NCI-H2029 (cell line): ENCODE results near the gene PGAM4.
"Not testable (repeated sequence)": the region's sequence is repeated elsewhere in the genome, so short reads cannot be mapped to it uniquely, and the experiment has no call there.

Experiments used
- DNase-seq: peaks from one replicate; lab custom pipeline; 2025; lab: John Stamatoyannopoulos, UW

Gene PGAM4

DNA sequence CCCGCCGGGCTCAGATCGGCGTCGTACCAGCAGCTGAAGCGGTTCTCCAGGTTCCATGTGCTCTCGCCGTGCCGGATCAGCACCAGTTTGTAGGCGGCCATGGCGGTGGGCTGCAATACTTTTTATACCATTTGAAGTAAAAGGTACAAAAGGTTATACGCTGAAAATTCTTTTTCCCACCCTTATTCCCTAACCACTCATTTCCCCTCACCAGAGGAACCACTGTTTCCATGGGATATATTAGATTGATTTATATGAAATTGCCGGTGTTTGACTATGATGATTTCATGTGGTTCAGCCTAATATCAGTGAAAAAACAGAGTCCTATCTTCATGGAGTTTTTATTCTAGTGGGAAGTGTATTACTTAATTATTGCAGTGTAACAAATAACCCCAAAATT lies at the start of gene PGAM4:
Gene PGAM4, minus strand, starts transcription at position 101 of the 400 bp plus-strand sequence. Its CDS starts 0 bp downstream, at position 101.
- DNase-seq = no peak

GRCh38 chrX:78011846-78012245 lies 42.4 kb upstream of the PGAM4 start:
- no peak for DNase-seq

GRCh38 chrX:77979870-77980269 lies 10.4 kb upstream of the PGAM4 start:
- no peak for DNase-seq

- DNase-seq = no peak
Measured at GRCh38 chrX:77977518-77977917, 8.1 kb upstream of the PGAM4 start.

DNA sequence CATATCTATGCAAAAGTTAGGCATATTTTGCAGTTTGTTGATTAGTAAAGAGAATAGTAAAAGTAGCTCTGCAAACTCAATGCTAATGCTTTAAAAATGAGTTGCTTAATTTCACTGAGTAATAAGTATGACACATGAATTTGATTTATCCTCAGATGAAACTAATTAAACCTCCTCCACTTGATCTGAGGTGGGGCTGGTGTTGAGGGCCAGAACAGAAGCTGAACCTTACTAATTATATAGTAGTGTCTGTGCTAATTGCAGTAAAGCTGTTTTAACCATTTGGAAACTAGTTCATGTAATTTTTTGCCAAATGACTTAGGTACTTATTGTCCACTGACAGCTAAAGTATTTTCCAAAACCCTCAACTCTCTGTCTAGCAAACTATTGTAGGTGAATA lies 7.7 kb upstream of the PGAM4 start:
- no peak for DNase-seq

GRCh38 chrX:77975755-77976154 lies 6.3 kb upstream of the PGAM4 start:
- no peak for DNase-seq

GRCh38 chrX:77967631-77968030 lies 1.8 kb downstream of the PGAM4 start:
- no peak for DNase-seq

GRCh38 chrX:77966361-77966760 lies 3.1 kb downstream of the PGAM4 start:
- DNase-seq = no peak

DNA sequence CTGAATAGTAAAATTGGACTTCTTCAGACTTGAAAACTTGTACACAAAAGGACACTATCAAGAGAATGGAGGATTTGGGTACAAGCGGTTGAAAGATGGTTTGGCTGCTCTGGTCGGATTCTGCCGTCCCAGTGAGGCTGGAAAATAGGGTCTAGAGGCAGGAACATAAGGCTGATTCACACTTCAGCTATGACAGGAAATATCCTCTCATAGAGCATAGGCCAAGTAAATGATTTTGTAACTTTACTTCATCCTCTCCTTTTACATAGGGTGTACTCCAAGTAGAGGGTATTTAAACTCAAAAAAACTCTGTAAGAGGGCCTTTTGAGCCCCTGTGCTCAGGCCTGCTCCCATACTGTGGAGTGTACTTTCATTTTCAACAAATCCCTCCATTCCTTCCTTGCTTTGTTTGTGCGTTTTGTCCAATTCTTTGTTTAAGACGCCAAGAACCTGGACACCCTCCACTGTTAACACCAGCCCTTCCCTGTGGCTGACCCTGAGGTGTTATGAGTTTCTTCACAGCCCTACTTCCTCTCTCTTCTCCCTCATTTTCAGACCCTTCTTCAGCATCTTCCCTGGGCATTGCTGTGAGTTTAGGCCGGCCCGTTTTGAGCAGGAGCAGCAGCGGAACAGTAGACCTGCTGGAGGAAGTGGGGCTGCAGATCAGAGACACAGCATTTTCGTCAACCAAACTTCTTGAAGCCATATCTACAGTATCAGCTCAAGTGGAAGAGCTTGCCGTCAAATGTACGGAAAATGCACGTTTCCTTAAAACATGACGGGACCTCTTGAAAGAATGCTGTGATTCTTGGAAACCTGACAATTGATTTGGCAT lies 7.2 kb downstream of the PGAM4 start:
- no peak for DNase-seq

- DNase-seq = no peak
Measured at GRCh38 chrX:77961063-77961462, 8.4 kb downstream of the PGAM4 start.

GRCh38 chrX:77960567-77960966 lies 8.9 kb downstream of the PGAM4 start:
- no peak for DNase-seq

DNA sequence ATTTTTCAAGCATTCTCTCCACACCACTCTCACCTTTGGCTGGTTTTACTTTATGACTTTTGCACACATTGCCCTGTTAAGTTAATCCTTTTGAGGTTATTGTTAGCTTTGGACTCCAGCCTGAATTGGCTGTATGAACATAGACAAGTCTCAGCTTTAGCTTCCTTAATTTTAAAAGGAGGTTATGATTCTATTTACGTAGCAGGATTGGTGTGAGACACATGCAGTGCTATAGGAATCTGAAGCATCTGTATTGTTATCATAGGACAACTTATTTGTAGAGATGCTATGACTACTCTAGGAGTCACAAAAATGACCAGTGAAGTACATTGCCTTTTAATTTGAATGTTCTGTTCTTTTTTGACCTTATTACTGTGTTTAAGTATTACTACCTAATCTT lies 15.7 kb downstream of the PGAM4 start:
- DNase-seq = no peak

- DNase-seq = no peak
Measured at GRCh38 chrX:77953302-77953701, 16.1 kb downstream of the PGAM4 start.

- no peak for DNase-seq
Measured at GRCh38 chrX:77952173-77952572, 17.3 kb downstream of the PGAM4 start.

DNA sequence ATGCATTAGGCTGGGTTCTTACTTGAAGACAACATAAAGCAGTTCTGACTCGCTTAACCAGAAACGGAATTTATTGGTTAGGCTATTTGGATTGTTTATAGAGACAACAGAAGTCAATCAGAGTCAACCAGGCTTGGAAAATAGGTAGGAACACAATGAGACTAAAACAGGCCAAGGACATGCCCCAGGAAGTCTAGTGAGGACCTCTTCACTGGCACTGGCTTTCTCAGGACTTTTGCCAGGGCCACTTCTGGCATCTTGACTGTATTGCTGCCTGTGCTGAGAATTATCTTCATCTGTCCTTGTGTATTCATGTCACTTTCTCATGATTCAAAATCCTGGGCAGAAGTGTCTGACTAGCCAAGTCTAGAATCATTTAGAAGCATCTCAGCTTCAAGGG lies 19.6 kb downstream of the PGAM4 start:
- DNase-seq = no peak

- no peak for DNase-seq
Measured at GRCh38 chrX:77946571-77946970, 22.9 kb downstream of the PGAM4 start.

GRCh38 chrX:77945910-77946545 lies 23.4 kb downstream of the PGAM4 start:
- no peak for DNase-seq

- not testable (repeated sequence) for DNase-seq
Measured at GRCh38 chrX:77945031-77945430, 24.4 kb downstream of the PGAM4 start.

GRCh38 chrX:77938083-77938680 lies 31.3 kb downstream of the PGAM4 start:
- DNase-seq = no peak

DNA sequence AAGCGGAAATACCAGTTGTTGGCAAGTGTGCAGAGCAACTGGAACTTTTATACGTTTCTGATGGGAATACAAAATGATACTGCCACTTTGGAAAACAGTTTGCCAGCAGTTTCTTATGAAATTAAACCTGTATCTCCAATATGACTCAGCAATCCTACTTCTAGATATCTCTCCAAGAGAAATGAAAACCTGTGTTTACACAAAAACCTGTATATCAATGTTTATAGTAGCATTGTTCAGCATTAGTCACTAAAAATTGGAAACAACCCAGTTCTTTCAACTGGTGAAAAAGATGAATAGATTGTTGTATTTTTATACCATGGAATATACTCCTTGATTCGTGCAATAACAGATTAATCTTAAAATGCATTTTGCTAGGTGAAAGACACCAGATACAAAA lies 32.1 kb downstream of the PGAM4 start:
- DNase-seq = no peak

GRCh38 chrX:77936299-77936698 lies 33.1 kb downstream of the PGAM4 start:
- no peak for DNase-seq

GRCh38 chrX:77935886-77936285 lies 33.6 kb downstream of the PGAM4 start:
- no peak for DNase-seq

DNA sequence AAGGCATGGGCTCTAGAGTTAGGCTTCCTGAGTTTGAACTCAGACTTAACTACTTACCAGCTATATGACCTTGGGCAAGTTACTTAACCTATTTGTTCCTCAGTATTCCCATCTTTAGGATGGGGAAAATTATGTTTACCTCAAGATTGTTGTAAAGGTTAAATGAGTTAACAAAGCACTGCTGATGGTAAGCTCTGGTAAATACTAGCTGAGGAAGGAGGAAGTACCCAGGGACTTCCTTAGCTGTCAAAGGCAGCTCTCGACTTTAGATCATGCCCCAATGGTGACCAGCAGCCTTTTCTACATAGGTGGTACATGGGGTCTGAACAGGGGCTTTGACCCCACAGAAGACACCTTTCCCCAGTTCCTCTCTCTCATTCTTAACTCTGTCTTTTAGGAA lies 38.9 kb downstream of the PGAM4 start:
- DNase-seq = no peak
